ENCODE measurements around the gene THSD7B.

Gene THSD7B

DNA sequence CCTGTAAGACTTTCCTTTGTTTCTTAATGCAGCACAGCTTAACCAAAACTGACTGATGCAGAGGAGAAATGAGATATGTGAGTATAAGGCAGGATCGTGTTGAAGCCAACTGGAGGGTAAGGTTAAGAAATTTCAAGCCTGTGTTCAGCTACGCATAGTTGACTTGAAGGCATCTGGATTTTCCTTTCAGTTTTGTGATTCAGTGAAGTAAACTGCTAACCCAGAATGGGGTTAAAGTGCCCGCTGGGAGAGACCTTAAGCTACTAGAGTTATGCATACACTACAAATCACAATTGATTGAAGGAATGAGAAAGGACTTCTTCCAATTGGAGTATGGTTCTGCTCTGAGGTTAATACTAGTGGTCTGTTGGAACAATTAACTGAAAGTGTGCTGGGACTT lies 22.6 kb downstream of the THSD7B start:
- TF ChIP-seq, protein P1, sequence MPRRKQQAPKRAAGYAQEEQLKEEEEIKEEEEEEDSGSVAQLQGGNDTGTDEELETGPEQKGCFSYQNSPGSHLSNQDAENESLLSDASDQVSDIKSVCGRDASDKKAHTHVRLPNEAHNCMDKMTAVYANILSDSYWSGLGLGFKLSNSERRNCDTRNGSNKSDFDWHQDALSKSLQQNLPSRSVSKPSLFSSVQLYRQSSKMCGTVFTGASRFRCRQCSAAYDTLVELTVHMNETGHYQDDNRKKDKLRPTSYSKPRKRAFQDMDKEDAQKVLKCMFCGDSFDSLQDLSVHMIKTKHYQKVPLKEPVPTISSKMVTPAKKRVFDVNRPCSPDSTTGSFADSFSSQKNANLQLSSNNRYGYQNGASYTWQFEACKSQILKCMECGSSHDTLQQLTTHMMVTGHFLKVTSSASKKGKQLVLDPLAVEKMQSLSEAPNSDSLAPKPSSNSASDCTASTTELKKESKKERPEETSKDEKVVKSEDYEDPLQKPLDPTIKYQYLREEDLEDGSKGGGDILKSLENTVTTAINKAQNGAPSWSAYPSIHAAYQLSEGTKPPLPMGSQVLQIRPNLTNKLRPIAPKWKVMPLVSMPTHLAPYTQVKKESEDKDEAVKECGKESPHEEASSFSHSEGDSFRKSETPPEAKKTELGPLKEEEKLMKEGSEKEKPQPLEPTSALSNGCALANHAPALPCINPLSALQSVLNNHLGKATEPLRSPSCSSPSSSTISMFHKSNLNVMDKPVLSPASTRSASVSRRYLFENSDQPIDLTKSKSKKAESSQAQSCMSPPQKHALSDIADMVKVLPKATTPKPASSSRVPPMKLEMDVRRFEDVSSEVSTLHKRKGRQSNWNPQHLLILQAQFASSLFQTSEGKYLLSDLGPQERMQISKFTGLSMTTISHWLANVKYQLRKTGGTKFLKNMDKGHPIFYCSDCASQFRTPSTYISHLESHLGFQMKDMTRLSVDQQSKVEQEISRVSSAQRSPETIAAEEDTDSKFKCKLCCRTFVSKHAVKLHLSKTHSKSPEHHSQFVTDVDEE (CRISPR knock-in tag; IDR thresholded peaks at IDR 0.05), result no peak
- TF ChIP-seq ZNF8 (CRISPR knock-in tag; IDR thresholded peaks at IDR 0.05) (no peak), TCF4 (CRISPR knock-in tag; IDR thresholded peaks at IDR 0.05; ENCODE audit: borderline replicate concordance) (no peak), ZNF70 (CRISPR knock-in tag; IDR thresholded peaks at IDR 0.05) (no peak), PPARA (CRISPR knock-in tag; IDR thresholded peaks at IDR 0.05; ENCODE audit: borderline replicate concordance) (no peak), ZNF565 (CRISPR knock-in tag; conservative IDR thresholded peaks at IDR 0.05; ENCODE audit: low read depth) (no peak), BACH2 (CRISPR knock-in tag; IDR thresholded peaks at IDR 0.05; ENCODE audit: borderline replicate concordance) (no peak), SNAI2 (CRISPR knock-in tag; IDR thresholded peaks at IDR 0.05) (no peak), ZC3H10 (CRISPR knock-in tag; IDR thresholded peaks at IDR 0.05) (no peak), CSDC2 (CRISPR knock-in tag; IDR thresholded peaks at IDR 0.05) (no peak), GLIS3 (CRISPR knock-in tag; IDR thresholded peaks at IDR 0.05) (no peak), RARB (CRISPR knock-in tag; IDR thresholded peaks at IDR 0.05) (no peak), ARNTL (CRISPR knock-in tag; IDR thresholded peaks at IDR 0.05; ENCODE audit: borderline replicate concordance, low read depth) (no peak), ZFP30 (CRISPR knock-in tag; IDR thresholded peaks at IDR 0.05) (no peak), ZFP3 (CRISPR knock-in tag; IDR thresholded peaks at IDR 0.05) (no peak), ESRRG (CRISPR knock-in tag; IDR thresholded peaks at IDR 0.05) (no peak)
- TF ChIP-seq, protein P2, sequence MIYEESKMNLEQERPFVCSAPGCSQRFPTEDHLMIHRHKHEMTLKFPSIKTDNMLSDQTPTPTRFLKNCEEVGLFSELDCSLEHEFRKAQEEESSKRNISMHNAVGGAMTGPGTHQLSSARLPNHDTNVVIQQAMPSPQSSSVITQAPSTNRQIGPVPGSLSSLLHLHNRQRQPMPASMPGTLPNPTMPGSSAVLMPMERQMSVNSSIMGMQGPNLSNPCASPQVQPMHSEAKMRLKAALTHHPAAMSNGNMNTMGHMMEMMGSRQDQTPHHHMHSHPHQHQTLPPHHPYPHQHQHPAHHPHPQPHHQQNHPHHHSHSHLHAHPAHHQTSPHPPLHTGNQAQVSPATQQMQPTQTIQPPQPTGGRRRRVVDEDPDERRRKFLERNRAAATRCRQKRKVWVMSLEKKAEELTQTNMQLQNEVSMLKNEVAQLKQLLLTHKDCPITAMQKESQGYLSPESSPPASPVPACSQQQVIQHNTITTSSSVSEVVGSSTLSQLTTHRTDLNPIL (CRISPR knock-in tag; IDR thresholded peaks at IDR 0.05; ENCODE audit: low read depth), result no peak
- TF ChIP-seq, protein P3, sequence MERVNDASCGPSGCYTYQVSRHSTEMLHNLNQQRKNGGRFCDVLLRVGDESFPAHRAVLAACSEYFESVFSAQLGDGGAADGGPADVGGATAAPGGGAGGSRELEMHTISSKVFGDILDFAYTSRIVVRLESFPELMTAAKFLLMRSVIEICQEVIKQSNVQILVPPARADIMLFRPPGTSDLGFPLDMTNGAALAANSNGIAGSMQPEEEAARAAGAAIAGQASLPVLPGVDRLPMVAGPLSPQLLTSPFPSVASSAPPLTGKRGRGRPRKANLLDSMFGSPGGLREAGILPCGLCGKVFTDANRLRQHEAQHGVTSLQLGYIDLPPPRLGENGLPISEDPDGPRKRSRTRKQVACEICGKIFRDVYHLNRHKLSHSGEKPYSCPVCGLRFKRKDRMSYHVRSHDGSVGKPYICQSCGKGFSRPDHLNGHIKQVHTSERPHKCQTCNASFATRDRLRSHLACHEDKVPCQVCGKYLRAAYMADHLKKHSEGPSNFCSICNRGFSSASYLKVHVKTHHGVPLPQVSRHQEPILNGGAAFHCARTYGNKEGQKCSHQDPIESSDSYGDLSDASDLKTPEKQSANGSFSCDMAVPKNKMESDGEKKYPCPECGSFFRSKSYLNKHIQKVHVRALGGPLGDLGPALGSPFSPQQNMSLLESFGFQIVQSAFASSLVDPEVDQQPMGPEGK (CRISPR knock-in tag; IDR thresholded peaks at IDR 0.05; ENCODE audit: borderline replicate concordance), result no peak
- ATAC-seq, result no peak

DNA sequence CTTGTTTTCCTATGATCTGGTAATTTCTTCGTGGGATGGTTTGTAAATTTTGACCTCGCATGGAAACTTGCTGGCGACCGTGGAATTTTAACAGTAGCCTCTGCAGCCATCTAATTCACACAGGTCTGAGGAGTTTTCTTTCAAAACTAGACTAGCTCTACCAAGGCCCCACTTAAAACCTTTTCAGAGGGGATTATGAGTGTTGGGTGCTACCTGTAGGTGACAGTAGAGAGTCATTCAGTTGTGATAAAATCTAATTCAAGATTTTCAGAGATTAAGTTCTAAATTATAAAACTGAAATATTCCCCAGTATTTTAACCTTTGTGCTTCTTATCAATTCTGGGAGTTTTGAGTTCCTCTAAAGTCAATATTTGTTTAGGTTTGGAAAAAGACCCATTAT lies 31.0 kb downstream of the THSD7B start:
- ATAC-seq, result no peak

DNA sequence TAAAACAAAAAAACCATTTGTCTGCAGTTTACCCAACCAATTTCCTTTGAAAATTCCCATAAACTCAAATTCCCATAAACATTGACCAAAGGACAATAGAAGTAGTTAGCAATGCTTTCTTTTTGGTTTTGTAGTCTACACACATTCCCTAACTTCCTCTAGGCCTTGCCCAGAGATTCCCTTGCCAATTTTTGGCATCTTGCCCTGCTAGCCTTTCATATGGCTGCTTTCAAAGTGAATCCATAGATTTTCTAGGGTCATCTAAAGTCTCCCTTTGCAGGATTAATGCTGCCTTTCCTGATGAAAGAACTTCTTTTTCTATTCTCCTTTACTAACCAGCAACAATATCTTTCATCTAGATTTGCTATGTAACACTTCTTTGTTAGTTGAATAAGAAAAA lies 33.4 kb downstream of the THSD7B start:
- no peak for TF ChIP-seq ZFP3 (CRISPR knock-in tag; IDR thresholded peaks at IDR 0.05)
- TF ChIP-seq, protein P2 (CRISPR knock-in tag; IDR thresholded peaks at IDR 0.05; ENCODE audit: low read depth), result no peak
- no peak for TF ChIP-seq ZNF565 (CRISPR knock-in tag; conservative IDR thresholded peaks at IDR 0.05; ENCODE audit: low read depth)
- no peak for TF ChIP-seq ESRRG (CRISPR knock-in tag; IDR thresholded peaks at IDR 0.05)
- no peak for TF ChIP-seq ARNTL (CRISPR knock-in tag; IDR thresholded peaks at IDR 0.05; ENCODE audit: borderline replicate concordance, low read depth)
- TF ChIP-seq ISL1 (CRISPR knock-in tag; IDR thresholded peaks at IDR 0.05), result no peak
- TF ChIP-seq BACH2 (CRISPR knock-in tag; IDR thresholded peaks at IDR 0.05; ENCODE audit: borderline replicate concordance), result no peak
- no peak for TF ChIP-seq ZNF70 (CRISPR knock-in tag; IDR thresholded peaks at IDR 0.05)
- TF ChIP-seq ZNF8 (CRISPR knock-in tag; IDR thresholded peaks at IDR 0.05), result no peak
- no peak for TF ChIP-seq TOX (CRISPR knock-in tag; IDR thresholded peaks at IDR 0.05; ENCODE audit: borderline replicate concordance)
- no peak for TF ChIP-seq OSR1 (CRISPR knock-in tag; IDR thresholded peaks at IDR 0.05)
- no peak for TF ChIP-seq RARB (CRISPR knock-in tag; IDR thresholded peaks at IDR 0.05)
- TF ChIP-seq, protein P3 (CRISPR knock-in tag; IDR thresholded peaks at IDR 0.05; ENCODE audit: borderline replicate concordance), result no peak
- no peak for TF ChIP-seq SNAI2 (CRISPR knock-in tag; IDR thresholded peaks at IDR 0.05)
- TF ChIP-seq, protein P1 (CRISPR knock-in tag; IDR thresholded peaks at IDR 0.05), result no peak
- TF ChIP-seq TCF4 (CRISPR knock-in tag; IDR thresholded peaks at IDR 0.05; ENCODE audit: borderline replicate concordance), result no peak
- no peak for TF ChIP-seq PPARA (CRISPR knock-in tag; IDR thresholded peaks at IDR 0.05; ENCODE audit: borderline replicate concordance)

More for the DNA sequence above, 31.0 kb downstream of the THSD7B start:
- TF ChIP-seq ZFP30 (CRISPR knock-in tag; IDR thresholded peaks at IDR 0.05) (no peak), SNAI2 (CRISPR knock-in tag; IDR thresholded peaks at IDR 0.05) (no peak), ZC3H10 (CRISPR knock-in tag; IDR thresholded peaks at IDR 0.05) (no peak)

More for the DNA sequence above, 33.4 kb downstream of the THSD7B start:
- ATAC-seq, result no peak

Measured in SK-N-SH treated with all-trans-retinoic acid at 6 μM for 48 hours (cell line).